Transverse colon (tissue), 4 donors: ENCODE results near the gene STOX2. TPM values are rescaled to one million over a fixed set of nuclear protein-coding genes. Genes with fewer than 3 reads are reported as not detected.

Source experiments
- DNase-seq: peaks from one replicate; pipeline ENCODE4 v3.0.0-alpha.2; 2019
- H3K27ac ChIP-seq, 4 donors: fragments of 200-600 bp; sonication (generic); 2 replicates each; pipeline ENCODE4 v1.5.1; 2016 to 2018; ENCODE audit warnings: inconsistent platforms in 4 of 4
- H3K27me3 ChIP-seq: fragments of 200-600 bp; sonication (generic); 2 replicates; pipeline ENCODE4 v1.5.1; 2017; ENCODE audit warnings: inconsistent platforms
- H3K36me3 ChIP-seq, 4 donors: fragments of 200-600 bp; sonication (generic); 2 replicates each; pipeline ENCODE4 v1.5.1; 2017 to 2019; ENCODE audit warnings: inconsistent platforms in 4 of 4
- H3K4me1 ChIP-seq, 4 donors: fragments of 200-600 bp; sonication (generic); 2 replicates each; pipeline ENCODE4 v1.5.1; 2017 to 2020; ENCODE audit warnings: inconsistent platforms in 4 of 4
- H3K4me3 ChIP-seq, 4 donors: fragments of 200-600 bp; sonication (generic); 1 replicate in 1 of 4; 2 replicates in 3 of 4; pipeline versions ENCODE4 v1.5.1 to v1.6.1; 2017 to 2019; ENCODE audit warnings: inconsistent platforms in 4 of 4
- H3K9me3 ChIP-seq, 2 donors: fragments of 200-600 bp; sonication (generic); 2 replicates each; pipeline ENCODE4 v1.5.1; 2017 to 2019; ENCODE audit warnings: inconsistent platforms in 2 of 2
- CTCF ChIP-seq, 5 experiments: fragments of 200-600 bp in 3 of 5; fragments of 450-650 bp in 2 of 5; sonication (generic) in 3 of 5; IDR thresholded peaks; 1 replicate in 2 of 5; 2 replicates in 3 of 5; pipeline ENCODE4 v1.5.1; 2016 to 2017; ENCODE audit warnings: antibody characterized with exemption in 5 of 5, inconsistent platforms in 3 of 5, mild to moderate bottlenecking in 2 of 5, moderate library complexity in 1 of 5
- EP300 ChIP-seq: sonication (generic); formaldehyde crosslinking; IDR thresholded peaks from one replicate; pipeline ENCODE4 v1.6.1; 2017; ENCODE audit warnings: antibody characterized with exemption, low read depth
- POLR2A ChIP-seq: fragments of 450-650 bp; IDR thresholded peaks from one replicate; pipeline ENCODE4 v1.6.1; 2016; ENCODE audit warnings: antibody characterized with exemption, mild to moderate bottlenecking, moderate library complexity
- POLR2AphosphoS5 ChIP-seq, 3 donors: sonication (generic); formaldehyde crosslinking; IDR thresholded peaks; one replicate each; pipeline ENCODE4 v1.6.1; 2016; ENCODE audit warnings: antibody characterized with exemption in 3 of 3
- WGBS, 2 donors: methylation state at CpG; one replicate each; pipeline ENCODE4 v1.1.5; 2018; ENCODE audit warnings: low coverage in 1 of 2; 5-methylcytosine and 5-hydroxymethylcytosine counted together
- in situ Hi-C, 4 donors: fragments of 200-750 bp; cut with MboI; loops; one replicate each; pipeline versions ENCODE4 v1.15.0 to v1.15.1; 2017; ENCODE audit warnings: low sequenced_read_pairs in 3 of 4, low pct_ligation_motif_present in 1 of 4, low pct_unique_long_range_greater_than_20kb in 1 of 4
- intact Hi-C: fragments of 100-400 bp; cut with DNase I; formaldehyde crosslinking; loops from one replicate; pipeline ENCODE4 v1.15.1; 2023; ENCODE audit warnings: low total_unique reads
- total RNA-seq, 4 donors: library from RNA; depleted of rRNA; stranded (reverse); fragments of >200 nt; gene quantifications; one replicate each; pipeline ENCODE4 v1.1.0, GENCODE V29; 2016

The STOX2 gene
- total RNA-seq, 4 donors from 2014 or later = 0.37 to 90.8 (median 7.7) TPM

- no peak for DNase-seq
- in situ Hi-C loops = no loop called here
- H3K27me3 ChIP-seq = no peaks in the 10 kb centered on the region
- no peaks in the 10 kb centered on the region for H3K9me3 ChIP-seq
- WGBS, 2 donors = 80 to 89% methylated on average over 5 to 11 of the region's 11 CpGs
- no peak for TF ChIP-seq EP300
- TF ChIP-seq POLR2A = no peak
- no peak for TF ChIP-seq POLR2AphosphoS5 (IDR thresholded peaks at IDR 0.05)
- TF ChIP-seq CTCF (IDR thresholded peaks at IDR 0.05) = no peak
- no peaks in the 10 kb centered on the region for H3K4me1 ChIP-seq
- H3K36me3 ChIP-seq = no peaks in the 10 kb centered on the region
- no peak overlapping the region for H3K27ac ChIP-seq
- intact Hi-C loops = no loop called here
- H3K4me3 ChIP-seq = no peak overlapping the region
Measured at GRCh38 chr4:183995570-183995969, 90.5 kb downstream of the STOX2 start.

- intact Hi-C loops (no loop called here), in situ Hi-C loops (no loop called here)
- Histone ChIP-seq H3K9me3 (no peaks in the 10 kb centered on the region), H3K27me3 (no peaks in the 10 kb centered on the region), H3K27ac (no peak overlapping the region), H3K4me3 (no peak overlapping the region), H3K36me3 (no peaks in the 10 kb centered on the region), H3K4me1 (no peaks in the 10 kb centered on the region)
- TF ChIP-seq EP300 = no peak
- TF ChIP-seq POLR2A = no peak
- TF ChIP-seq CTCF (IDR thresholded peaks at IDR 0.05) = no peak
- no peak for TF ChIP-seq POLR2AphosphoS5 (IDR thresholded peaks at IDR 0.05)
- WGBS, 2 donors = 89 to 90% methylated on average over 4 of the region's 4 CpGs
- no peak for DNase-seq
Measured at GRCh38 chr4:183996868-183997267, 91.8 kb downstream of the STOX2 start.

- no peaks in the 10 kb centered on the region for H3K27me3 ChIP-seq
- TF ChIP-seq POLR2AphosphoS5 (IDR thresholded peaks at IDR 0.05) (no peak), EP300 (no peak), CTCF (IDR thresholded peaks at IDR 0.05) (no peak), POLR2A (no peak)
- no peaks in the 10 kb centered on the region for H3K36me3 ChIP-seq
- 87% methylated on average over 6 of the region's 6 CpGs; no CpG with 5 or more reads in 1 of the 2 donors for WGBS, 2 donors
- H3K27ac ChIP-seq = no peak overlapping the region
- no peak for DNase-seq
- H3K4me3 ChIP-seq = no peak overlapping the region
- in situ Hi-C loops (no loop called here), intact Hi-C loops (no loop called here)
- no peaks in the 10 kb centered on the region for H3K9me3 ChIP-seq
- no peaks in the 10 kb centered on the region for H3K4me1 ChIP-seq
Measured at GRCh38 chr4:183999435-183999834, 94.3 kb downstream of the STOX2 start.

DNA sequence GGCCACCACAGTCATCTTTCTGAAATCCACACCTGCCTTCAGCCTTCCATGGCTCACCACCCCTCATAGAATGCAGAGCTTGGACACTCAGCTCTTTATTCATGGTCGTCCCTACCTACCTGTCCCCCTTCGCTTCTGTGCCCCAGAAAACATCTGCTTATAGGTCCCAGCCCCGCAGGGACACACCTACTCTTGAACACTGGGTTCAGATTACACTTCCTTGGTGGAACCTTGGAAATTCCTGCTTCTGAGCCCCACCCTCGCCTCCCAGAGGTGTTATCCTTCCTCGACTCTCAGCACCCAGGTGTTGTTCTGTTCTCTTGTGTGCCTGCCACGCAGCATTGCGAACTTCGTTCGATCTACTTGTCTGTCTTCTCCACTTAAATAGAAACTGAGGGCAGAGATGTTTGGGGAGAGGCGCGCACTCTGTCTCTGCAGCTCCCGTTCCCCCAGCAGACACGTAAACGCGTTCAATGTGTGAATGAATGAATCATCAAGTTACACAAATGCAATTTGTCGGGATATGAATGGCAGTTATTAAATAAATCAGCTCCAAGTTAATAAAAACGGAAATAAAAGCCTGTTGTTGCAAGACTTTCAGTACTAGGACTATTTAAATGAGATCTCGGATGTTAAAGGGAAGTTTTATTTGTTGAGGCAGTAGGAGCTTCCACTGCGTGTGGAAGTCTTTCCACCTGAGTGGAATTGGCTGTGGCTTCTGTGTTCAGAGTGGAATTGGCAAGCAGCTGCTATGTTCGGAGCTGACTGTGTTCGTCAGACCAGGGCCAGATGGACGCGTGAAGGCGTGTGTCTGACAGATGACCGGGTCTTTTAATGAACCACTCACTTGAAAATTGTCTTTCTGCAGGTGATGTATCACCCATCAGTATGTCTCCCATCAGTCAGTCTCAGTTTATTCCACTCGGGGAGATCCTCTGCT is 95.6 kb downstream of the STOX2 start:
- 83 to 90% methylated on average over 12 to 26 of the region's 26 CpGs for WGBS, 2 donors
- no peak for DNase-seq
- no peaks in the 10 kb centered on the region for H3K4me1 ChIP-seq
- H3K27ac ChIP-seq = no peak overlapping the region
- no peaks in the 10 kb centered on the region for H3K36me3 ChIP-seq
- H3K4me3 ChIP-seq = no peak overlapping the region
- in situ Hi-C loops = no loop called here
- H3K9me3 ChIP-seq = no peaks in the 10 kb centered on the region
- intact Hi-C loops = no loop called here
- H3K27me3 ChIP-seq = no peaks in the 10 kb centered on the region
- no peak for TF ChIP-seq CTCF (IDR thresholded peaks at IDR 0.05)
- TF ChIP-seq POLR2AphosphoS5 (IDR thresholded peaks at IDR 0.05) = no peak
- no peak for TF ChIP-seq POLR2A
- no peak for TF ChIP-seq EP300
